ENCODE measurements around the gene SH2B2. TPM values are rescaled to one million over a fixed set of nuclear protein-coding genes. Genes with fewer than 3 reads are reported as not detected.

Gene SH2B2
- total and polyA plus RNA-seq, 2 experiments from 2014 or later = 5.6 to 21.9 TPM

- H3K36me3 ChIP-seq (ENCODE audit: insufficient read depth) = no peaks in the 10 kb centered on the region
- no peaks in the 10 kb centered on the region for H3K9me2 ChIP-seq (ENCODE audit: insufficient read depth)
- H3K79me2 ChIP-seq (replicated peaks; ENCODE audit: insufficient read depth) = no peaks in the 10 kb centered on the region
- Mint-ChIP-seq H3K27me3 (ENCODE audit: insufficient read depth, low read depth, poor library complexity) (peaks cover 20% of the 10 kb centered on the region), H3K9me3 (no peaks in the 10 kb centered on the region), H3K4me1 (peaks cover 14% of the 10 kb centered on the region), H3K4me3 (no peak overlapping the region), H3K36me3 (ENCODE audit: low read depth) (no peaks in the 10 kb centered on the region), H3K27ac (no peak overlapping the region)
- 0 out of 2 replicates have a peak, but pooled peaks cover 4% of the 10 kb centered on the region for H3F3A ChIP-seq (replicated peaks; ENCODE audit: low read depth)
- 0 out of 2 replicates have a peak, but pooled peaks cover 3% of the 10 kb centered on the region for H4K20me1 ChIP-seq (replicated peaks; ENCODE audit: insufficient read depth)
- no peak overlapping the region for H3K4me2 ChIP-seq
- H3K4me3 ChIP-seq = no peak overlapping the region
- TF ChIP-seq EZH2 (IDR thresholded peaks at IDR 0.05; ENCODE audit: low read depth, unreplicated experiment) (no peak), CREB1 (CRISPR knock-in tag; IDR thresholded peaks at IDR 0.05; ENCODE audit: low read depth) (no peak), CTCF (conservative IDR thresholded peaks at IDR 0.05; ENCODE audit: low read depth in 2 of 2) (no peak), STAT1 (IDR thresholded peaks at IDR 0.05; ENCODE audit: unreplicated experiment) (no peak), POLR2AphosphoS5 (IDR thresholded peaks at IDR 0.05; ENCODE audit: low read depth) (no peak), REST (IDR thresholded peaks at IDR 0.05; ENCODE audit: unreplicated experiment) (no peak), NANOG (IDR thresholded peaks at IDR 0.05; ENCODE audit: borderline replicate concordance) (no peak), ZNF462 (CRISPR knock-in tag; IDR thresholded peaks at IDR 0.05) (no peak), ZNF114 (CRISPR knock-in tag; IDR thresholded peaks at IDR 0.05) (no peak), ETS1 (IDR thresholded peaks at IDR 0.05) (no peak), ZNF331 (CRISPR knock-in tag; IDR thresholded peaks at IDR 0.05; ENCODE audit: low read depth) (no peak), JUNB (IDR thresholded peaks at IDR 0.05; ENCODE audit: unreplicated experiment) (no peak), EZH2phosphoT487 (IDR thresholded peaks at IDR 0.05; ENCODE audit: unreplicated experiment) (no peak)
- 0 out of 2 replicates have a peak, but pooled peaks cover 9% of the 10 kb centered on the region for H3K4me1 ChIP-seq (ENCODE audit: insufficient read depth)
- DNase-seq (ENCODE audit: low spot score) = no peak
- no peak overlapping the region for H2AFZ ChIP-seq
- H3K27me3 ChIP-seq (ENCODE audit: insufficient read depth) = no peaks in the 10 kb centered on the region
- H3K27ac ChIP-seq (ENCODE audit: low read depth) = no peak overlapping the region
- no peak for ATAC-seq
Measured at GRCh38 chr7:102255916-102256315, 30.8 kb upstream of the SH2B2 start.

Measured in GM23338 (cell line).